GM12864 (cell line): ENCODE results near the gene IL17RC.

Experiments
- DNase-seq: peaks from one replicate; pipeline ENCODE4 v3.0.0-alpha.2; 2011; ENCODE audit warnings: low read depth
- H3K4me3 ChIP-seq: 2 replicates; pipeline ENCODE4 v1.5.1; 2011; ENCODE audit warnings: mild to moderate bottlenecking, low read depth, low read length, control low read depth
- CTCF ChIP-seq: IDR thresholded peaks from 2 replicates; pipeline ENCODE4 v1.5.1; 2011; ENCODE audit warnings: low read depth, mild to moderate bottlenecking, moderate library complexity, low read length, control low read depth, inconsistent platforms; ENCODE audit errors: missing control alignments

Gene IL17RC

DNA sequence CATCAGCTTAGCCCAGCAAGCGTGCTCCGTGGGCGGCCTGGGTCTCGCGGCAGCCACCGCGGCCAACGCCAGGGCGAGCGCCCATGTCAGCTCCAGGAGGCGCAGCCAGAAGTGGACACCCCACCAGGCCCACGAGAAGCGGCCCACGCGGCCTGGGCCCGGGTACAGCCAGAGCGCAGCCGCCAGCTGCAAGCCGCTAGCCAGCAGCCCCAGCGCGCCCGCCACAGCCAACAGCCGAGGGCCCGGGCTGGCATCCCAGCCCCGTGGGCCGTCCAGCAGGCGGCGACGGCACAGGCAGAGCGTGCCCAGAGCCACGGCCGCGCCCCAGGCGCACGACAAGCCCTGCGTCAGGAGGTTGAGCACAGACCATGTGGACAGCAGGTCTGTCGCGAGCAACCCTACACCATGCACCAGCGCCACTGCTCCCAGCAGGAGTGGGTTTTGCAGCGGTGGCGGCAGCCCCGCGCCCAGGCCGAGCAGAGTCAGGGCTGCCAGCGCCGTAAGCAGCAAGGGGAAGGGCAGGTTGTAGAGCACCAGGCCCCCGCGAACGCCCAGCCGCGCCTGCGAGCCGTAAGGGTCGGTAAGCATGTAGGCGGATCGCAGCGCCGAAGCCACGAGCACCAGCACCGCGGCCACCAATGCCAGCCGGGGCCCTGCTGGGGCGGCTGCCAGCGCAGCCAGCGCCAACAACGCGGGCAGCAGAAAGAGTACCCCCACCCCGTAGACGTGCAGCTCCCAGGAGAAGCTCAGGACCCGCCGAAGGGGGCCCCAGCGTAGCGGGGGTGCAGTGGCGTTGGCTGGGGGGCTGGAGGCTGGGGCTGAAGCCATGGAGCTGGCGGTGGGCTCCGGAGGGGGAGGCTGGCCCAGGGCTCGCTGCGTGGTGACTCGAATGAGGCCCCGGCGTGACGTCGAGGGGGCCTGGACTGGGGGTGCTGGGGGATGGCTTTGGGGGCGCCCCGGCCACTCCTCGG is 30.4 kb downstream of the IL17RC start:
- no peak for DNase-seq
- no peak overlapping the region for H3K4me3 ChIP-seq
- TF ChIP-seq CTCF, result no peak

DNA sequence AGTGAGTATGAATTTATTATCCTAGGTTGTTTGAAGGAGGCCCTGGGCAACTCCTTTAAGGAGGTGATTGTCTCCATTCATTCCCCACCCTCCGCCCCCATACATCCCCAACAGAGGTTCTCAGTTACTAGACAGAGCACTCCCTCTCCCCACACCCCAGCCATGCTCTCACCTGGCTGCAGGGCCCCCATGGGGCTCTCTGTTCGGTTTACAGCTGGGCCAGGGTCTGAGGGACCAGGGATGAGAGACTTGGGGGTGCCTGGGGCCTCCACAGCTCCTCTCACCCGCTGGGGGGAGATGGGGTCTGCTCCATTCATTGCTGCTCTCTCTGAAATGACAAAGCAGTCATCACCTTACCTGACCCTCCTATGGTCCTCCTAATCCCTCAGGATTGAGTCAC is 31.7 kb downstream of the IL17RC start:
- no peak for DNase-seq
- no peak overlapping the region for H3K4me3 ChIP-seq

DNA sequence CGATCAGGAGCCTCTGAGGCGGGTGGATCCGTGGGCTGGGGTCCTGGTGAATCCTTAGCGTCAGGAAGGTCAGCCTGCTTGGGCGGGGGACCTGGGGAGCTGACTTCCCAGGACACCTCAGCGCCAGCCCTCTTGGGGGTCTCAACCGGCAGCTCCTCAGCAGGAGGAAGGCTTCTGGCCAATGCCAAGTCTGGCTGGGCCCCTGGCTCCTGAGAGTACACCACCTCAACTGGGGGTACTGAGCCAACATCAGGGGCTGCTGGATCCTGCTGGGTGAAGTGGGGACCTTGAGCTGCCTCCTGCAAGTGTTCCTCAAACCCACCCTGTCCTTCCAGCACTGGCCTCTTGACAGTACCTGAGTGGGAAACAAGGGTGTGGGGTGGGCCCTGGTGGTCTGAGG is 32.2 kb downstream of the IL17RC start:
- H3K4me3 ChIP-seq, result no peak overlapping the region
- TF ChIP-seq CTCF, result no peak
- DNase-seq, result no peak

More for the DNA sequence above, 31.7 kb downstream of the IL17RC start:
- no peak for TF ChIP-seq CTCF

DNA sequence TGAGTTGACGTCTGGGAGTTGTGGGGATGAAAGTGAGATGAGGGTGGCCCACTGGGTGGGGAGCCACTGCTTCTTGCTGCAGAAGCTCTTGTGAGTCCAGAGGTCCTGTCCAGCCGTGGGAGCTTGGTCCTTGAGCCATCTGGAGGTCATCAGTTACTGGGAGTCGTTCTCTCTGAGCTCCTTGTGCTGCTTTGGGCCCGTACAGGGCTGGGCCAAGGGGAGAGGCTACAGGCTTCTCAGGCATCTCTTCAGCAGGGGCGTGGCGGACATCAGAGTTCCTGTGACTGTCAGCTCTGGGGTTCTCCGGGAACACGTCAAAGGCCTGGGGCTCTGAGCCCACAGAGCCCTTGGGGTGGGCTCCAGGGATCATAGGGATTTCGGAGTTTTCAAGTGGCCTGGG is 32.7 kb downstream of the IL17RC start:
- TF ChIP-seq CTCF, result no peak
- no peak for DNase-seq
- no peak overlapping the region for H3K4me3 ChIP-seq

GRCh38 chr3:9951126-9951525 is 34.2 kb downstream of the IL17RC start:
- H3K4me3 ChIP-seq, result peak overlapping the region; percentile 91
- DNase-seq, result no peak
- TF ChIP-seq CTCF, result no peak

DNA sequence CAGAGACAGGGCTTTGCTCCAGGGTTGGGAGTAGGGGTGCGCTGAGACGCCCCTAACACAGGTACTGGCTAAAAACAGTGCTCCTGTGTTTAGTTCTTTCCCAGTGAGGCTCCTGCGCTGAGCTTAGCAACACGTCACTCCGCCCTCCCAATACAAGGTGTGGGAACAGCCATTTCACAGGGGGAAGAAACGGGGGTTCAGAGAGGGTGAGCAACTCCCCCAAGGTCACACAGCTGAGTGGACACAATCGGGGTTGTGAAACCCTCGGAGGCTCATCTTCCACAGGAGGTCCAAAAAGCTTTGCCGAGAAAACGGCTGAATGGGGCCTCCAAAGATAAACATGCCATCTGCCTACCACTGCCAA is 34.7 kb downstream of the IL17RC start:
- no peak for TF ChIP-seq CTCF
- DNase-seq, result no peak
- H3K4me3 ChIP-seq, result peak overlapping the region; percentile 91
